ENCODE results near the gene MSANTD1. TPM values are rescaled to one million over a fixed set of nuclear protein-coding genes. Genes with fewer than 3 reads are reported as not detected.

The MSANTD1 gene
- total RNA-seq, 1 experiment from 2014 or later, result 0.71 TPM

GRCh38 chr4:3229964-3230363 is 19.0 kb upstream of the MSANTD1 start:
- Histone ChIP-seq H3K27me3 (ENCODE audit: insufficient read depth, low read length) (no peaks in the 10 kb centered on the region), H3K4me2 (ENCODE audit: low read length) (no peak overlapping the region), H3K9me3 (ENCODE audit: control insufficient read depth in 1 of 2, insufficient read depth in 1 of 2, low read depth in 1 of 2, low read length in 2 of 2) (no peaks in the 10 kb centered on the region), H3K4me1 (ENCODE audit: control insufficient read depth in 1 of 2, insufficient read depth in 2 of 2, low read length in 2 of 2) (no peaks in the 10 kb centered on the region), H4K20me1 (ENCODE audit: insufficient read depth) (no peaks in the 10 kb centered on the region), H3K4me3 (replicated peaks in 1 of 2; ENCODE audit: low read depth in 1 of 2, low read length in 2 of 2) (no peak overlapping the region), H2AFZ (ENCODE audit: low read depth, low read length, poor library complexity, severe bottlenecking) (no peak overlapping the region), H3K27ac (ENCODE audit: low read depth, low read length) (no peak overlapping the region), H3K79me2 (ENCODE audit: insufficient read depth, low read length) (no peaks in the 10 kb centered on the region), H3K36me3 (ENCODE audit: control insufficient read depth in 1 of 2, insufficient read depth in 2 of 2, low read length in 2 of 2) (peaks cover 21 to 22% of the 10 kb centered on the region in 2 experiments; a peak in 3 of 4 replicates), H3K9ac (ENCODE audit: low read length) (no peak overlapping the region), H3K9me2 (ENCODE audit: insufficient read depth) (no peaks in the 10 kb centered on the region)
- TF ChIP-seq ZNF274 (IDR thresholded peaks at IDR 0.05; ENCODE audit: low read depth, low read length), result no peak
- no peak for TF ChIP-seq POLR2A (IDR thresholded peaks at IDR 0.05; ENCODE audit: borderline replicate concordance, extremely low read depth, insufficient read depth, insufficient read length)
- no peak for TF ChIP-seq YY1 (IDR thresholded peaks at IDR 0.05; ENCODE audit: extremely low read depth, insufficient replicate concordance, low read depth, low read length)
- TF ChIP-seq ATF3 (IDR thresholded peaks at IDR 0.05), result no peak
- RAD21 ChIA-PET (ENCODE audit: low non-redundant PET in 1 of 2, low total read pairs in 2 of 2, uncharacterized antibody in 2 of 2, unreplicated experiment in 2 of 2), result no interaction called here
- DNase-seq (ENCODE audit: low read depth, low spot score), result no peak
- POLR2A ChIA-PET, result no interaction called here
- no peak for ATAC-seq
- intact Hi-C loops (cut with micrococcal nuclease), result no loop called here
- CTCF ChIA-PET, result no interaction called here
- BruUV-seq (replicated peaks), result no TSS peak

- no peak for TF ChIP-seq SIN3A (IDR thresholded peaks at IDR 0.05; ENCODE audit: low read depth)
- TF ChIP-seq TCF7L2 (IDR thresholded peaks at IDR 0.05; ENCODE audit: borderline replicate concordance, extremely low read depth, insufficient read depth, insufficient read length), result no peak
- no peak for TF ChIP-seq SP1 (IDR thresholded peaks at IDR 0.05; ENCODE audit: low read depth)
- no peak for TF ChIP-seq ATF3 (IDR thresholded peaks at IDR 0.05)
- H3K4me1 ChIP-seq (ENCODE audit: control insufficient read depth in 1 of 2, insufficient read depth in 2 of 2, low read length in 2 of 2), result no peaks in the 10 kb centered on the region
- no TSS peak for BruUV-seq (replicated peaks)
- H3K4me2 ChIP-seq (ENCODE audit: low read length), result no peak overlapping the region
- H3K9ac ChIP-seq (ENCODE audit: low read length), result no peak overlapping the region
- DNase-seq (ENCODE audit: low read depth, low spot score), result no peak
- no peak for ATAC-seq
- peaks cover 21 to 22% of the 10 kb centered on the region in 2 experiments; a peak in 3 of 4 replicates for H3K36me3 ChIP-seq (ENCODE audit: control insufficient read depth in 1 of 2, insufficient read depth in 2 of 2, low read length in 2 of 2)
- no peaks in the 10 kb centered on the region for H3K9me3 ChIP-seq (ENCODE audit: control insufficient read depth in 1 of 2, insufficient read depth in 1 of 2, low read depth in 1 of 2, low read length in 2 of 2)
- RAD21 ChIA-PET (ENCODE audit: low non-redundant PET in 1 of 2, low total read pairs in 2 of 2, uncharacterized antibody in 2 of 2, unreplicated experiment in 2 of 2), result no interaction called here
- no peak overlapping the region for H3K27ac ChIP-seq (ENCODE audit: low read depth, low read length)
- POLR2A ChIA-PET, result no interaction called here
- no peaks in the 10 kb centered on the region for H3K27me3 ChIP-seq (ENCODE audit: insufficient read depth, low read length)
- CTCF ChIA-PET, result no interaction called here
- no peaks in the 10 kb centered on the region for H3K9me2 ChIP-seq (ENCODE audit: insufficient read depth)
- intact Hi-C loops (cut with micrococcal nuclease), result no loop called here
- H4K20me1 ChIP-seq (ENCODE audit: insufficient read depth), result no peaks in the 10 kb centered on the region
- no peak overlapping the region for H2AFZ ChIP-seq (ENCODE audit: low read depth, low read length, poor library complexity, severe bottlenecking)
- no peaks in the 10 kb centered on the region for H3K79me2 ChIP-seq (ENCODE audit: insufficient read depth, low read length)
- H3K4me3 ChIP-seq (replicated peaks in 1 of 2; ENCODE audit: low read depth in 1 of 2, low read length in 2 of 2), result no peak overlapping the region
Observed at GRCh38 chr4:3231471-3231870, 17.5 kb upstream of the MSANTD1 start.

Data from HCT116 (cell line).